MM.1S (cell line): ENCODE data around the gene CYP46A1.

Experiments used
- CTCF ChIP-seq: fragments of 300-600 bp; sonication (generic); IDR thresholded peaks from 2 replicates; pipeline ENCODE4 v1.5.1; 2016; ENCODE audit warnings: antibody characterized with exemption, low read length, mixed read lengths
- EZH2 ChIP-seq: fragments of 300-600 bp; sonication (generic); optimal IDR thresholded peaks from 2 replicates; pipeline ENCODE3; 2017; ENCODE audit warnings: low read depth, mild to moderate bottlenecking, antibody characterized with exemption, low read length, mixed read lengths
- EZH2phosphoT487 ChIP-seq: fragments of 300-600 bp; sonication (generic); IDR thresholded peaks from 2 replicates; pipeline ENCODE4 v1.6.1; 2018; ENCODE audit warnings: antibody characterized with exemption, low read length

- TF ChIP-seq CTCF (no peak), EZH2phosphoT487 (no peak), EZH2 (no peak)
Observed at GRCh38 chr14:99769123-99769522, 85.0 kb downstream of the CYP46A1 start.
